HL-60 (cell line): ENCODE measurements around the gene PLXNA2.

Source experiments
- DNase-seq, 2 experiments: peaks; one replicate each; pipeline ENCODE4 v3.0.0-alpha.2; 2010 to 2020; ENCODE audit warnings: low read depth in 1 of 2, low spot score in 1 of 2
- H3K27ac ChIP-seq: fragments of 250-450 bp; sonication (Bioruptor Pico); replicated peaks from 2 replicates; pipeline ENCODE4 v1.5.1; 2020; ENCODE audit warnings: mild to moderate bottlenecking, moderate library complexity
- H3K27me3 ChIP-seq: fragments of 250-450 bp; sonication (Bioruptor Pico); 2 replicates; pipeline ENCODE4 v1.5.1; 2021; ENCODE audit warnings: mild to moderate bottlenecking, moderate library complexity; ENCODE audit not compliant: insufficient read depth, poor library complexity, severe bottlenecking
- H3K4me3 ChIP-seq: replicated peaks from 2 replicates; pipeline ENCODE4 v1.5.1; 2011; ENCODE audit warnings: mild to moderate bottlenecking, control low read depth, low read length; ENCODE audit not compliant: insufficient read depth
- CTCF ChIP-seq: IDR thresholded peaks from one replicate; pipeline ENCODE4 v1.5.1; 2011; ENCODE audit warnings: low read length, control low read depth, inconsistent platforms; ENCODE audit not compliant: insufficient read depth
- GABPA ChIP-seq: IDR thresholded peaks from 2 replicates; pipeline ENCODE4 v1.6.1; 2012; ENCODE audit warnings: low read depth
- POLR2AphosphoS5 ChIP-seq: IDR thresholded peaks from 2 replicates; pipeline ENCODE4 v1.6.1; 2012; ENCODE audit warnings: low read depth
- REST ChIP-seq: IDR thresholded peaks from 2 replicates; pipeline ENCODE4 v1.6.1; 2012; ENCODE audit warnings: low read depth; ENCODE audit not compliant: insufficient replicate concordance
- SPI1 ChIP-seq: IDR thresholded peaks from 2 replicates; pipeline ENCODE4 v1.6.1; 2012; ENCODE audit warnings: low read depth, mild to moderate bottlenecking, borderline replicate concordance

The PLXNA2 gene

GRCh38 chr1:208093046-208093445, 151.1 kb downstream of the PLXNA2 start:
- Histone ChIP-seq H3K27me3 (peaks cover 6% of the 10 kb centered on the region), H3K4me3 (no peak overlapping the region), H3K27ac (no peak overlapping the region)
- TF ChIP-seq SPI1 (no peak), GABPA (no peak), POLR2AphosphoS5 (no peak), CTCF (no peak), REST (no peak)
- no peak for DNase-seq

- TF ChIP-seq POLR2AphosphoS5 (no peak), SPI1 (no peak), REST (no peak), GABPA (no peak), CTCF (no peak)
- DNase-seq: no peak
- Histone ChIP-seq H3K27me3 (peaks cover 5% of the 10 kb centered on the region), H3K4me3 (no peak overlapping the region), H3K27ac (no peak overlapping the region)
Measured at GRCh38 chr1:208090388-208091301, 153.5 kb downstream of the PLXNA2 start.

GRCh38 chr1:208089761-208090370, 154.3 kb downstream of the PLXNA2 start:
- Histone ChIP-seq H3K4me3 (no peak overlapping the region), H3K27ac (no peak overlapping the region), H3K27me3 (peaks cover 5% of the 10 kb centered on the region)
- no peak for DNase-seq
- TF ChIP-seq CTCF (no peak), GABPA (no peak), SPI1 (no peak), POLR2AphosphoS5 (no peak), REST (no peak)
